ENCODE measurements around the gene ASB9. TPM values are rescaled to one million over a fixed set of nuclear protein-coding genes. Genes with fewer than 3 reads are reported as not detected.
"Not testable (repeated sequence)": the region's sequence is repeated elsewhere in the genome, so short reads cannot be mapped to it uniquely, and the experiment has no call there.

The ASB9 gene
- total RNA-seq, 4 donors from 2014 or later = 3.2 to 13.8 (median 7.6) TPM

DNA sequence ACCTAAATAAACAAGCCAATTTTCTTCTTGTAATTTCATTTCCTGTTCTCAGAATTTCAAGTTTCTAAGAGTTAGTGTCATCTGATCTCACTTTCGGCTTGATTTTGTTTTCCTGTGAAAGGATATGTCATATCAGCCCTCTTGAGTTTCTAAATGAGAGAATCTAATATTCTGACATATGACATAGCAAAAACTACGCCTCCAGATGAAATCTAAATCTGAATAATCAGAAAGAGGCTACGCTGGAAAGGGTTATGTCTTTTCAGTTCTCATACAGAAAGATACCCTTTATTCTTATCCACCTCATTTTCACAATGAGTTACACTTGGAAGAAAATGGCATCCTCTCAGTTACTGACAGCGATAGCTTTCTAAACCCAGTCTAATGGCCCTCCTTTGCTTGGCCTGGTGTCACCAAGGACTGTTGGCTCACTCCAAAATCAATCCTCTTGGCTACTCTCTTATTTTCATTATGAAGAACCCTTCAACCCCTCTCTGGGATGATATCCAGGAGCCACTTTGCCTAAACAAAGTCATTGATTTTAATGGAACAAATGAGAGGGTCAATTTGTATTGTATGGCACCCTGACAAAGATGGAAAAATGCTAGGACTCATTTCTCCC, 65.6 kb downstream of the ASB9 start:
- Histone ChIP-seq H3K27ac (no peak overlapping the region), H3K4me1 (no peaks in the 10 kb centered on the region), H3K27me3 (no peaks in the 10 kb centered on the region), H3K9me3 (no peaks in the 10 kb centered on the region), H3K4me3 (no peak overlapping the region), H3K36me3 (no peaks in the 10 kb centered on the region)
- no peak for TF ChIP-seq POLR2A (IDR thresholded peaks at IDR 0.05)
- TF ChIP-seq CTCF (IDR thresholded peaks at IDR 0.05) = no peak
- no peak for DNase-seq
- intact Hi-C loops (cut with DNase I; ENCODE audit: low total_unique reads) = no loop called here

- no peaks in the 10 kb centered on the region for H3K27me3 ChIP-seq
- H3K4me3 ChIP-seq = no peak overlapping the region
- no peaks in the 10 kb centered on the region for H3K4me1 ChIP-seq
- no peaks in the 10 kb centered on the region for H3K9me3 ChIP-seq
- no peak for DNase-seq
- intact Hi-C loops (cut with DNase I; ENCODE audit: low total_unique reads) = no loop called here
- no peaks in the 10 kb centered on the region for H3K36me3 ChIP-seq
- no peak overlapping the region for H3K27ac ChIP-seq
- TF ChIP-seq POLR2A (IDR thresholded peaks at IDR 0.05) (no peak), CTCF (IDR thresholded peaks at IDR 0.05) (no peak)
These were observed 66.2 kb downstream of the ASB9 start for GRCh38 chrX:15203694-15204093.

DNA sequence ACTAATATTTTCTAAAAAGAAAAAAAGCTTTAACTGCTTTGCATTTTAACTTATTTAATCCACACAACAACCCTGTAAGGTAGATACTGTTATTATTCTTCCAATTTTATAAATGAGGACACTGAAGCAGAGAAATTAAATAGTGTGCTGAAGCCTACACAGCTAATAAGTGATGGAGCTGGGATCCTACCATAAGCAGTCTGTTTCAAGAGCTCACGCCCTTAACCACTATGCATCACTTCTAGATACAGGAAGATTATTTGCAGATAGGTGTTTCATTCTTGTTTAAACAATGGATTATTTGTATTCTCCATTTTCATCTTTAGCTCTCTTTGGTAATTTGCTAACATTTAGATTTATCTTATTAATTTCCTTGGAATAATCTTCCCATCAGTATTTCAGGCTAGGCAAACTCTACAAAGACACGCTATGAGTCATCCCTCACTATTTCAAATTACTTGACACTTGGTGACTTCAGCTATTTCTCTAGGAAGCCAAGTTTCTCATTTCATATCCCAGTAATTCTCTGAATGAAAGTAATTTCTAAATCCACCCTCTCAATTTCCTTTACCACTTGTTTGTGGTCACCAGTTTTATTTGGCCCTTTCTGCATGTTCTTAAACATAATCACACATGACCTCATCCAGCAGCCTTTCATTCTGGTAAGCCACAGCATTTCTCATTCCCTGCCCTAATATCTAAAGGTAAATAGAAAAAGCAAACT, 67.3 kb downstream of the ASB9 start:
- H3K27ac ChIP-seq = no peak overlapping the region
- no peaks in the 10 kb centered on the region for H3K4me1 ChIP-seq
- DNase-seq = no peak
- TF ChIP-seq POLR2A (IDR thresholded peaks at IDR 0.05) (no peak), CTCF (IDR thresholded peaks at IDR 0.05) (no peak)
- H3K36me3 ChIP-seq = no peaks in the 10 kb centered on the region
- H3K27me3 ChIP-seq = no peaks in the 10 kb centered on the region
- H3K9me3 ChIP-seq = no peaks in the 10 kb centered on the region
- intact Hi-C loops (cut with DNase I; ENCODE audit: low total_unique reads) = no loop called here
- no peak overlapping the region for H3K4me3 ChIP-seq

DNA sequence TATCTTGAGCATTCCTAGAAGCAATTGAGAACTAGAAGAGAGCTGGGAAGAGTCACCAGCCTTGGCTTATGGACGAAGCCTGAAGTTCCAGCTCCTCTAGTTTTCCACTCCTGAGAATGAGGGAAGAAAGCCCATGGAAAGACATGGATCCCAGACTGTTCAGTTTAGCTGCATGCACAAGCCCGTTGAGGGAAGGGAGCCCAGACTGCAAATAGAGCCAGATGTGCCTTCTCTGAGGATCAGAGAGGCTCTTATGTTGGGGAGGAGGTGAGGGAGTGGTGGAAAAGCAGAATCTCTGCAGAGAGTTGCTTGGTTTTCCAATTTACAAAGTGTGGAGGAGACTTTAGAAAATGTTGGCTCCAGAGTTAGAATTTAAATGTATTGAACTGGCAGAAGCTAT, 69.0 kb downstream of the ASB9 start:
- no peak for DNase-seq
- Histone ChIP-seq H3K27me3 (no peaks in the 10 kb centered on the region), H3K27ac (no peak overlapping the region), H3K36me3 (no peaks in the 10 kb centered on the region), H3K4me1 (no peaks in the 10 kb centered on the region), H3K9me3 (no peaks in the 10 kb centered on the region), H3K4me3 (no peak overlapping the region)
- intact Hi-C loops (cut with DNase I; ENCODE audit: low total_unique reads) = no loop called here
- TF ChIP-seq CTCF (IDR thresholded peaks at IDR 0.05) (no peak), POLR2A (IDR thresholded peaks at IDR 0.05) (no peak)

- H3K4me1 ChIP-seq; H3K27me3 ChIP-seq; intact Hi-C loops (cut with DNase I; ENCODE audit: low total_unique reads); DNase-seq; H3K27ac ChIP-seq; H3K4me3 ChIP-seq; H3K9me3 ChIP-seq; H3K36me3 ChIP-seq: not testable (repeated sequence)
These were observed 71.2 kb downstream of the ASB9 start for GRCh38 chrX:15198608-15199202.
